PC-3 (cell line): Measurements from ENCODE around the gene ZIC4. TPM values are rescaled to one million over a fixed set of nuclear protein-coding genes. Genes with fewer than 3 reads are reported as not detected.

ENCODE experiments used
- ATAC-seq: fragments of 200-7000 bp; cut with Tn5 transposase; 2 replicates; pipeline ENCODE4 v1.9.1; 2020; ENCODE audit warnings: mild to moderate bottlenecking, moderate library complexity
- BruUV-seq: library from RNA; stranded (reverse); fragments of 400-500 nt; replicated peaks from 2 replicates; lab custom pipeline; 2021; lab: Mats Ljungman, UMichigan
- CTCF ChIA-PET: fragments of 300-600 bp; sonication (Branson Sonifier 250); formaldehyde crosslinking; loops from one replicate; lab custom pipeline; 2022; ENCODE audit warnings: antibody characterized with exemption; lab: Charles Lee
- POLR2A ChIA-PET: fragments of 300-600 bp; sonication (Branson Sonifier 250); formaldehyde crosslinking; loops from one replicate; lab custom pipeline; 2022; ENCODE audit warnings: antibody characterized with exemption; ENCODE audit not compliant: unreplicated experiment; lab: Charles Lee
- DNase-seq: peaks from one replicate; pipeline ENCODE4 v3.0.0-alpha.2; 2015
- H2AFZ ChIP-seq: fragments of 300-600 bp; sonication (generic); 2 replicates; pipeline ENCODE4 v1.6.0; 2016; ENCODE audit warnings: antibody characterized with exemption, low read length
- H3F3A ChIP-seq: fragments of 300-600 bp; sonication (generic); one replicate; pipeline ENCODE4 v1.6.0; 2017; ENCODE audit warnings: antibody characterized with exemption, low read length, control low read depth, mild to moderate bottlenecking; ENCODE audit not compliant: unreplicated experiment
- H3K27ac ChIP-seq: fragments of 300-600 bp; sonication (generic); 2 replicates; pipeline ENCODE4 v1.5.1; 2016; ENCODE audit warnings: mild to moderate bottlenecking, low read length
- H3K27me3 ChIP-seq: fragments of 300-600 bp; sonication (generic); 2 replicates; pipeline ENCODE4 v1.6.1; 2016; ENCODE audit warnings: low read length, mixed read lengths
- H3K36me3 ChIP-seq: fragments of 300-600 bp; sonication (generic); 2 replicates; pipeline ENCODE4 v1.6.1; 2016; ENCODE audit warnings: low read depth, mixed run types, low read length, mixed read lengths
- H3K4me1 ChIP-seq: fragments of 300-600 bp; sonication (generic); 2 replicates; pipeline ENCODE4 v1.5.1; 2016; ENCODE audit warnings: low read length; ENCODE audit not compliant: insufficient read depth
- H3K4me2 ChIP-seq: fragments of 300-600 bp; sonication (generic); 2 replicates; pipeline ENCODE4 v1.6.0; 2016; ENCODE audit warnings: low read length
- H3K4me3 ChIP-seq: fragments of 300-600 bp; sonication (generic); 2 replicates; pipeline ENCODE4 v1.5.1; 2016; ENCODE audit warnings: mild to moderate bottlenecking, low read length, mixed read lengths
- H3K79me2 ChIP-seq: fragments of 300-600 bp; sonication (generic); 2 replicates; pipeline ENCODE4 v1.6.1; 2017; ENCODE audit warnings: low read length, mixed read lengths
- H3K9ac ChIP-seq: fragments of 300-600 bp; sonication (generic); 2 replicates; pipeline ENCODE4 v1.6.0; 2016; ENCODE audit warnings: mild to moderate bottlenecking, low read length
- H3K9me2 ChIP-seq: fragments of 300-600 bp; sonication (generic); replicated peaks from 2 replicates; pipeline ENCODE4 v1.6.1; 2016; ENCODE audit warnings: mixed run types, low read length, mixed read lengths
- H3K9me3 ChIP-seq: fragments of 300-600 bp; sonication (generic); 2 replicates; pipeline ENCODE4 v1.6.1; 2016; ENCODE audit warnings: low read length, mixed read lengths
- H4K20me1 ChIP-seq: fragments of 300-600 bp; sonication (generic); 2 replicates; pipeline ENCODE4 v1.6.1; 2016; ENCODE audit warnings: low read length, mixed read lengths
- CTCF ChIP-seq: fragments of 300-600 bp; sonication (generic); conservative IDR thresholded peaks from 2 replicates; pipeline ENCODE4 v1.5.1; 2017; ENCODE audit warnings: antibody characterized with exemption, low read depth, mild to moderate bottlenecking, low read length
- EZH2 ChIP-seq: fragments of 300-600 bp; sonication (generic); IDR thresholded peaks from one replicate; pipeline ENCODE4 v1.6.1; 2017; ENCODE audit warnings: antibody characterized with exemption, mild to moderate bottlenecking, low read length; ENCODE audit not compliant: unreplicated experiment
- EZH2phosphoT487 ChIP-seq: fragments of 300-600 bp; sonication (generic); IDR thresholded peaks from 2 replicates; pipeline ENCODE4 v1.6.1; 2018; ENCODE audit warnings: mild to moderate bottlenecking, antibody characterized with exemption, low read length, borderline replicate concordance
- intact Hi-C: fragments of 100-400 bp; cut with micrococcal nuclease; formaldehyde crosslinking; loops from 2 replicates; pipeline ENCODE4 v1.9.0; 2023
- total RNA-seq: library from RNA; depleted of rRNA; stranded (reverse); fragments of >200 nt; gene quantifications from 2 replicates; pipeline ENCODE4 v1.2.3, GENCODE V29; 2014

ZIC4 gene
- total RNA-seq, 1 experiment from 2014 or later, result not detected

- no peaks in the 10 kb centered on the region for H3F3A ChIP-seq
- no peaks in the 10 kb centered on the region for H3K79me2 ChIP-seq
- ChIA-PET POLR2A (no interaction called here), CTCF (no interaction called here)
- TF ChIP-seq CTCF (no peak), EZH2phosphoT487 (no peak), EZH2 (no peak)
- no peak within 1 kb of the TSS for H3K9ac ChIP-seq
- no peak within 1 kb of the TSS for H3K4me2 ChIP-seq
- ATAC-seq (no peak), DNase-seq (no peak)
- H3K4me1 ChIP-seq, result no peaks in the 10 kb centered on the region
- no peaks in the 10 kb centered on the region for H4K20me1 ChIP-seq
- H3K9me3 ChIP-seq, result no peaks in the 10 kb centered on the region
- no TSS peak for BruUV-seq
- H3K36me3 ChIP-seq, result no peaks in the 10 kb centered on the region
- peaks cover 88% of the 10 kb centered on the region for H3K27me3 ChIP-seq
- no peak within 1 kb of the TSS for H3K27ac ChIP-seq
- no peaks in the 10 kb centered on the region for H3K9me2 ChIP-seq
- no peak within 1 kb of the TSS for H2AFZ ChIP-seq
- no peak within 1 kb of the TSS for H3K4me3 ChIP-seq
- intact Hi-C loops, result no loop called here
These were observed 3.1 kb upstream of the ZIC4 start, which contains the start of gene ZIC1 for GRCh38 chr3:147409143-147410115. Gene ZIC1, plus strand, starts transcription at chr3:147409365. Its CDS starts 748 bp downstream, at chr3:147410113.

- H3K4me2 ChIP-seq, result no peak overlapping the region
- no peak overlapping the region for H3K4me3 ChIP-seq
- no peak for DNase-seq
- H3K9ac ChIP-seq, result no peak overlapping the region
- no peaks in the 10 kb centered on the region for H3K9me2 ChIP-seq
- TF ChIP-seq EZH2phosphoT487 (no peak), CTCF (no peak), EZH2 (no peak)
- no peak overlapping the region for H2AFZ ChIP-seq
- peaks cover 90% of the 10 kb centered on the region for H3K27me3 ChIP-seq
- H3K36me3 ChIP-seq, result no peaks in the 10 kb centered on the region
- no peaks in the 10 kb centered on the region for H3K4me1 ChIP-seq
- no peak overlapping the region for H3K27ac ChIP-seq
- ChIA-PET POLR2A (no interaction called here), CTCF (no interaction called here)
- intact Hi-C loops, result no loop called here
- H3K9me3 ChIP-seq, result no peaks in the 10 kb centered on the region
- no peaks in the 10 kb centered on the region for H3F3A ChIP-seq
- H3K79me2 ChIP-seq, result no peaks in the 10 kb centered on the region
- no peak for ATAC-seq
- BruUV-seq, result no TSS peak
- H4K20me1 ChIP-seq, result no peaks in the 10 kb centered on the region
These were observed 2.1 kb upstream of the ZIC4 start for GRCh38 chr3:147408188-147409100.
